ENCODE measurements around the gene MRPL10.

The MRPL10 gene

DNA sequence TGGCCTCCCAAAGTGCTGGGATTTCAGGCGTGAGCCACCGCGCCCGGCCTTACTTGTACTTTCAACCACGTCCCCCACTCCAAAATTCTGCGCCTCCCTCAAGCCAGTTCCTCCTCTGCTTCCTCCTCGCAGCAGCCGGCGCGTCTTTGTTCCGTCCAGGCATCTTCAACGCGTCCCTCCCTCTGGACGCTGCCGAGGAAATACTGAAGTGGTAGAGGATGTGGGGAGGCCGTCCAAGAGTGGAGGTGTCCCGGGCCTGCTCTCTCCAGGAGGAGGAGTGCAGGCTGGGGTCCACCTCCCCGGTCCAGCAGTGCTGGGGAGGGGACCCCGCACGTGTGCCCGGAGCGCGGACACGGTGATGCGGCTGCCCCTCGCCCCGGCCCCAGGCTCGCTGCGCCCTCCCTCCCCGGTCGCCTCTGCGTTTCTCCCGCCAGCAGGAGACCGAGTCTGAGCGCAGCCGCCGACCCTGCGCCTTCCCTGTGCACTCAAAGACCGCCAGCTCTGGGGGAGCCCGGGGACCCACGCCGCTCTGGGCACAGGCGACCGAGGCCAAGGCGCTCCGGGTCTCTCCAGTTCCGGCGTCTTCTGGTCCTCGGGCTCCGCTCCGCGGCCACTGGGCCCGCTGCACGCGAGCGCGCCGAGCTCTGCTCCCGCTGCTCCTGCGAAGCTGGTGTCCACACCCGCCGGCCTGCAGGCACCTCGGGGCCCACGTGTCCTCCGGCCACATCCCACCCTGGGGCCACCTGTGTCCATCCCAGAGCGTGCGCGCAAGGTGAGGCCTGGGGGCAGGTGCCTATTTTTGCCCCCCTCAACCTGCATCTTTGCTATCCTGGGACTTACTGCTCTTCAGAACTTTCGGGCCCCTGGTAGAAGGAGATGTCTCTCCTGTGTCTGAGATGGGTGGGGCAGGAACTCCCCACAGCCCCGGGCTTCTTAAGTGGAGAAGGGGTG lies 41.5 kb downstream of the MRPL10 start:
- peak; percentile 54 for TF ChIP-seq CTCF (IDR thresholded peaks at IDR 0.05; ENCODE audit: low read depth, low read length, missing control alignments)
- DNase-seq (ENCODE audit: low read depth) = no peak

GRCh38 chr17:47785538-47786123 lies 45.7 kb downstream of the MRPL10 start:
- TF ChIP-seq CTCF (IDR thresholded peaks at IDR 0.05; ENCODE audit: low read depth, low read length, missing control alignments) = no peak
- in situ Hi-C loops (cut with HindIII; ENCODE audit: low sequenced_read_pairs) = no loop called here
- no peak overlapping the region for H3K4me3 ChIP-seq (ENCODE audit: low read depth, low read length)
- DNase-seq (ENCODE audit: low read depth) = no peak

More for the DNA sequence above, 41.5 kb downstream of the MRPL10 start:
- in situ Hi-C loops (cut with HindIII; ENCODE audit: low sequenced_read_pairs) = no loop called here
- peak overlapping the region; percentile 19 for H3K4me3 ChIP-seq (ENCODE audit: low read depth, low read length)

DNA sequence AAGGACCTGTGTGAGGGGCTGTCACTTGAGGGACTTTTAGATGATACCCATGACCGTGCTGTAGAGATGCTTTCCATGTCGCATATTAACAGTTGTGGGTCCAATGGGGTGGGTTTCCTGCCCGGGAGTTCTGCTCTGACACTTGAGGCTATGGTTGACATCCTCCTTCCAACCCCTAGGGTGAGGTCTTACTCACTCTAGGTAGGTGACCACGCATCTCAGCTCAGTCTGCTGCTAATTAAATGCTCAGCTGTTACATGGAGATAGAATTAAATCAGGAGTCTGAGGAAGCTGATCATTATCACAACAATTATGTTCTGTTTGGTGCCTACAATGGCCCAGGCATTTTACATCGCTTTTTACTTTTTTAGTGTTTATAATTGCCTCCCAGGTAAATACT lies 49.9 kb downstream of the MRPL10 start:
- in situ Hi-C loops (cut with HindIII; ENCODE audit: low sequenced_read_pairs) = no loop called here
- H3K4me3 ChIP-seq (ENCODE audit: low read depth, low read length) = no peak overlapping the region
- no peak for DNase-seq (ENCODE audit: low read depth)
- no peak for TF ChIP-seq CTCF (IDR thresholded peaks at IDR 0.05; ENCODE audit: low read depth, low read length, missing control alignments)

- in situ Hi-C loops (cut with HindIII; ENCODE audit: low sequenced_read_pairs) = no loop called here
- H3K4me3 ChIP-seq (ENCODE audit: low read depth, low read length) = no peak overlapping the region
- TF ChIP-seq CTCF (IDR thresholded peaks at IDR 0.05; ENCODE audit: low read depth, low read length, missing control alignments) = no peak
- no peak for DNase-seq (ENCODE audit: low read depth)
Observed at GRCh38 chr17:47778184-47778635, 53.1 kb downstream of the MRPL10 start.

- no peak for DNase-seq (ENCODE audit: low read depth)
- in situ Hi-C loops (cut with HindIII; ENCODE audit: low sequenced_read_pairs) = no loop called here
- peak; percentile 73 for TF ChIP-seq CTCF (IDR thresholded peaks at IDR 0.05; ENCODE audit: low read depth, low read length, missing control alignments)
Observed at GRCh38 chr17:47776330-47777197, 54.8 kb downstream of the MRPL10 start.

GRCh38 chr17:47774987-47775580 lies 56.3 kb downstream of the MRPL10 start:
- TF ChIP-seq CTCF (IDR thresholded peaks at IDR 0.05; ENCODE audit: low read depth, low read length, missing control alignments) = no peak
- no peak for DNase-seq (ENCODE audit: low read depth)
- in situ Hi-C loops (cut with HindIII; ENCODE audit: low sequenced_read_pairs) = no loop called here
- no peak overlapping the region for H3K4me3 ChIP-seq (ENCODE audit: low read depth, low read length)

More at GRCh38 chr17:47776330-47777197, 54.8 kb downstream of the MRPL10 start:
- H3K4me3 ChIP-seq (ENCODE audit: low read depth, low read length) = no peak overlapping the region
